GM18861 (cell line): ENCODE measurements around the gene HOXB13.

Experiments used
- ATAC-seq: cut with Tn5 transposase; IDR thresholded peaks from one replicate; pipeline ENCODE4 v1.9.1; 2021; ENCODE audit not compliant: unreplicated experiment

Gene HOXB13

GRCh38 chr17:48728232-48729231 lies at the start of gene HOXB13:
Gene HOXB13 (minus strand): TSS chr17:48728750. CDS start chr17:48728593, 157 bp downstream.
- ATAC-seq, result no peak

GRCh38 chr17:48776602-48777001 lies 48.1 kb upstream of the HOXB13 start:
- ATAC-seq, result no peak

- no peak for ATAC-seq
These were observed 44.7 kb upstream of the HOXB13 start for GRCh38 chr17:48773245-48773644.

- ATAC-seq, result no peak
These were observed 42.4 kb upstream of the HOXB13 start for GRCh38 chr17:48770954-48771353.

- no peak for ATAC-seq
These were observed 40.6 kb upstream of the HOXB13 start for GRCh38 chr17:48769009-48769675.

- no peak for ATAC-seq
These were observed 38.8 kb upstream of the HOXB13 start for GRCh38 chr17:48767263-48767774.

GRCh38 chr17:48761114-48761513 lies 32.6 kb upstream of the HOXB13 start:
- ATAC-seq, result no peak

GRCh38 chr17:48760411-48760810 lies 31.9 kb upstream of the HOXB13 start:
- no peak for ATAC-seq

GRCh38 chr17:48759288-48759687 lies 30.7 kb upstream of the HOXB13 start:
- no peak for ATAC-seq

- no peak for ATAC-seq
These were observed 29.0 kb upstream of the HOXB13 start for GRCh38 chr17:48757524-48757961.

- ATAC-seq, result no peak
These were observed 28.3 kb upstream of the HOXB13 start for GRCh38 chr17:48756830-48757251.

GRCh38 chr17:48755356-48755755 lies 26.8 kb upstream of the HOXB13 start:
- ATAC-seq, result no peak

GRCh38 chr17:48754500-48755261 lies 26.1 kb upstream of the HOXB13 start:
- ATAC-seq, result no peak

- ATAC-seq, result no peak
These were observed 25.4 kb upstream of the HOXB13 start for GRCh38 chr17:48753794-48754499.

- no peak for ATAC-seq
These were observed 24.1 kb upstream of the HOXB13 start for GRCh38 chr17:48752399-48753288.

- ATAC-seq, result no peak
These were observed 23.3 kb upstream of the HOXB13 start for GRCh38 chr17:48751733-48752398.

- ATAC-seq, result no peak
These were observed 22.6 kb upstream of the HOXB13 start for GRCh38 chr17:48751172-48751571.

- ATAC-seq, result no peak
These were observed 21.3 kb upstream of the HOXB13 start for GRCh38 chr17:48749621-48750553.
